Neural cell (in vitro differentiated cells): Measurements from ENCODE around the gene VARS1. TPM values are rescaled to one million over a fixed set of nuclear protein-coding genes. Genes with fewer than 3 reads are reported as not detected.
A peak's percentile ranks its signal among the peaks of the same experiment; 100 is the strongest.
"Not testable (repeated sequence)": the region's sequence is repeated elsewhere in the genome, so short reads cannot be mapped to it uniquely, and the experiment has no call there.

Source experiments
- H2AFZ ChIP-seq: fragments of 200-600, 300-800 bp; sonication (generic), shearing (Covaris generic); 2 replicates; pipeline ENCODE4 v1.6.0; 2014; ENCODE audit warnings: low read depth, mild to moderate bottlenecking, antibody characterized with exemption, low read length, moderate library complexity
- H3F3A ChIP-seq: fragments of 200-600 bp; shearing (Covaris generic); 2 replicates; pipeline ENCODE4 v1.6.1; 2016; ENCODE audit warnings: mild to moderate bottlenecking, moderate library complexity, mixed read lengths, antibody characterized with exemption, low read length; ENCODE audit not compliant: insufficient read depth, poor library complexity, severe bottlenecking
- H3K27ac ChIP-seq: fragments of 200-600, 300-800 bp; sonication (generic), shearing (Covaris generic); 2 replicates; pipeline ENCODE4 v1.5.1; 2014; ENCODE audit warnings: mild to moderate bottlenecking, low read length, moderate library complexity
- H3K27me3 ChIP-seq: fragments of 300-800, 200-600 bp; sonication (generic), shearing (Covaris generic); 2 replicates; pipeline ENCODE4 v1.6.0; 2014; ENCODE audit warnings: mild to moderate bottlenecking, low read depth, low read length, moderate library complexity; ENCODE audit not compliant: insufficient read depth
- H3K36me3 ChIP-seq: fragments of 300-800, 200-600 bp; sonication (generic), shearing (Covaris generic); 2 replicates; pipeline ENCODE4 v1.5.1; 2014; ENCODE audit warnings: mild to moderate bottlenecking, antibody characterized with exemption, low read length, moderate library complexity; ENCODE audit not compliant: insufficient read depth
- H3K4me2 ChIP-seq: fragments of 300-800, 200-600 bp; sonication (generic), shearing (Covaris generic); 2 replicates; pipeline ENCODE4 v1.6.0; 2014; ENCODE audit warnings: mild to moderate bottlenecking, low read length
- H3K4me3 ChIP-seq: fragments of 300-800, 200-600 bp; sonication (generic), shearing (Covaris generic); 2 replicates; pipeline ENCODE4 v1.5.1; 2014; ENCODE audit warnings: mild to moderate bottlenecking, low read length, moderate library complexity
- H3K79me2 ChIP-seq: fragments of 200-600 bp; shearing (Covaris generic); replicated peaks from 2 replicates; pipeline ENCODE4 v1.6.0; 2014; ENCODE audit warnings: mild to moderate bottlenecking, low read length, moderate library complexity; ENCODE audit not compliant: insufficient read depth
- H3K9ac ChIP-seq: fragments of 300-800, 200-600 bp; sonication (generic), shearing (Covaris generic); 2 replicates; pipeline ENCODE4 v1.6.1; 2016; ENCODE audit warnings: mild to moderate bottlenecking, low read length, mixed read lengths
- H3K9me2 ChIP-seq: fragments of 200-600 bp; shearing (Covaris generic); 2 replicates; pipeline ENCODE4 v1.6.1; 2016; ENCODE audit warnings: mild to moderate bottlenecking, low read length, mixed read lengths; ENCODE audit not compliant: insufficient read depth
- H3K9me3 ChIP-seq: fragments of 200-600, 300-800 bp; sonication (generic), shearing (Covaris generic); 2 replicates; pipeline ENCODE4 v1.6.1; 2016; ENCODE audit warnings: mild to moderate bottlenecking, mixed run types, low read length, moderate library complexity, mixed read lengths
- H4K20me1 ChIP-seq: fragments of 200-600 bp; shearing (Covaris generic); 2 replicates; pipeline ENCODE4 v1.6.1; 2016; ENCODE audit warnings: mild to moderate bottlenecking, mixed run types; ENCODE audit not compliant: insufficient read depth
- CTCF ChIP-seq: fragments of 450-650 bp; IDR thresholded peaks from 2 replicates; pipeline ENCODE4 v1.5.1; 2014; ENCODE audit warnings: antibody characterized with exemption, mild to moderate bottlenecking, moderate library complexity; ENCODE audit not compliant: poor library complexity, severe bottlenecking
- EP300 ChIP-seq: fragments of 450-650 bp; conservative IDR thresholded peaks from 2 replicates; pipeline ENCODE4 v1.6.1; 2014; ENCODE audit warnings: antibody characterized with exemption, mild to moderate bottlenecking, moderate library complexity; ENCODE audit not compliant: poor library complexity, severe bottlenecking
- EZH2 ChIP-seq: fragments of 200-600, 300-800 bp; shearing (Covaris generic), sonication (generic); IDR thresholded peaks from 2 replicates; pipeline ENCODE4 v1.6.1; 2014; ENCODE audit warnings: antibody characterized with exemption, low read length, borderline replicate concordance, mild to moderate bottlenecking; ENCODE audit not compliant: insufficient read depth, poor library complexity, severe bottlenecking
- MXI1 ChIP-seq: fragments of 450-650 bp; conservative IDR thresholded peaks from 2 replicates; pipeline ENCODE4 v1.6.1; 2014; ENCODE audit warnings: antibody characterized with exemption, mild to moderate bottlenecking; ENCODE audit not compliant: poor library complexity, severe bottlenecking
- POLR2AphosphoS5 ChIP-seq: IDR thresholded peaks from 2 replicates; pipeline ENCODE4 v1.6.1; 2012
- REST ChIP-seq: IDR thresholded peaks from 2 replicates; pipeline ENCODE4 v1.6.1; 2012; ENCODE audit warnings: borderline replicate concordance
- polyA plus RNA-seq: library from polyadenylated mRNA; depleted of rRNA; stranded (reverse); fragments of >200 nt; gene quantifications from 2 replicates; pipeline ENCODE4 v1.2.3, GENCODE V29; 2014

Gene VARS1
- polyA plus RNA-seq, 1 donor from 2014 or later, result 40.9 TPM

GRCh38 chr6:31820399-31820798 is 24.8 kb upstream of the VARS1 start:
- H3F3A ChIP-seq, H3K4me2 ChIP-seq, H3K9ac ChIP-seq, H3K9me3 ChIP-seq, H3K36me3 ChIP-seq, H2AFZ ChIP-seq, H3K9me2 ChIP-seq, H3K4me3 ChIP-seq, H3K79me2 ChIP-seq, H3K27me3 ChIP-seq, H4K20me1 ChIP-seq, H3K27ac ChIP-seq: not testable (repeated sequence)

- H3K4me2 ChIP-seq, result no peak overlapping the region
Observed at GRCh38 chr6:31819871-31820299, 24.3 kb upstream of the VARS1 start.

GRCh38 chr6:31817929-31818511 is 22.5 kb upstream of the VARS1 start:
- not testable (repeated sequence) for H3K79me2 ChIP-seq, H3K36me3 ChIP-seq, H3K9me3 ChIP-seq, H3K9me2 ChIP-seq, H3K27me3 ChIP-seq, H3K27ac ChIP-seq, H3F3A ChIP-seq, H4K20me1 ChIP-seq, H3K4me2 ChIP-seq, H3K9ac ChIP-seq, H2AFZ ChIP-seq
- H3K4me3 ChIP-seq, result peak overlapping the region; percentile 52

More at GRCh38 chr6:31819871-31820299, 24.3 kb upstream of the VARS1 start:
- Histone ChIP-seq H2AFZ (no peak overlapping the region), H3K79me2 (no peaks in the 10 kb centered on the region), H3K27me3 (no peaks in the 10 kb centered on the region), H3F3A (no peaks in the 10 kb centered on the region), H3K36me3 (no peaks in the 10 kb centered on the region), H3K9ac (no peak overlapping the region), H3K9me3 (no peaks in the 10 kb centered on the region), H3K4me3 (no peak overlapping the region), H3K9me2 (no peaks in the 10 kb centered on the region), H4K20me1 (no peaks in the 10 kb centered on the region), H3K27ac (no peak overlapping the region)
- no peak for TF ChIP-seq POLR2AphosphoS5
- no peak for TF ChIP-seq EZH2
- no peak for TF ChIP-seq CTCF
- no peak for TF ChIP-seq EP300
- TF ChIP-seq MXI1, result no peak
- TF ChIP-seq REST, result no peak

GRCh38 chr6:31817133-31817928 is 21.8 kb upstream of the VARS1 start:
- H3K4me2 ChIP-seq, H4K20me1 ChIP-seq, H3K27me3 ChIP-seq, H3F3A ChIP-seq, H3K9me2 ChIP-seq, H3K9me3 ChIP-seq, H2AFZ ChIP-seq, H3K36me3 ChIP-seq, H3K9ac ChIP-seq, H3K27ac ChIP-seq, H3K79me2 ChIP-seq: not testable (repeated sequence)
- peak overlapping the region; percentile 52 for H3K4me3 ChIP-seq
